Neural progenitor cell (in vitro differentiated cells): ENCODE data around the gene BRD4.
"Not testable (repeated sequence)": the region's sequence is repeated elsewhere in the genome, so short reads cannot be mapped to it uniquely, and the experiment has no call there.

Source experiments
- CTCF ChIP-seq: fragments of 200-600 bp; sonication (generic); IDR thresholded peaks from 2 replicates; pipeline ENCODE4 v1.5.1; 2017; ENCODE audit warnings: antibody characterized with exemption, mild to moderate bottlenecking
- EZH2 ChIP-seq: fragments of 200-600 bp; sonication (generic); IDR thresholded peaks from 2 replicates; pipeline ENCODE4 v1.6.1; 2017; ENCODE audit warnings: antibody characterized with exemption, mild to moderate bottlenecking, moderate library complexity

GRCh38 chr19:15335992-15336391, 3.7 kb upstream of the BRD4 start:
- not testable (repeated sequence) for TF ChIP-seq CTCF, EZH2
